GM18873 (cell line): Measurements from ENCODE around the gene RPS6KC1.
"Not testable (repeated sequence)": the region's sequence is repeated elsewhere in the genome, so short reads cannot be mapped to it uniquely, and the experiment has no call there.

Experiments
- ATAC-seq: cut with Tn5 transposase; IDR thresholded peaks from one replicate; pipeline ENCODE4 v1.9.1; 2021; ENCODE audit warnings: mild to moderate bottlenecking, moderate library complexity, moderate number of reproducible peaks; ENCODE audit not compliant: unreplicated experiment, low FRiP score

Gene RPS6KC1

GRCh38 chr1:213138391-213138790, 87.3 kb downstream of the RPS6KC1 start:
- no peak for ATAC-seq

GRCh38 chr1:213138892-213139291, 87.9 kb downstream of the RPS6KC1 start:
- ATAC-seq: no peak

DNA sequence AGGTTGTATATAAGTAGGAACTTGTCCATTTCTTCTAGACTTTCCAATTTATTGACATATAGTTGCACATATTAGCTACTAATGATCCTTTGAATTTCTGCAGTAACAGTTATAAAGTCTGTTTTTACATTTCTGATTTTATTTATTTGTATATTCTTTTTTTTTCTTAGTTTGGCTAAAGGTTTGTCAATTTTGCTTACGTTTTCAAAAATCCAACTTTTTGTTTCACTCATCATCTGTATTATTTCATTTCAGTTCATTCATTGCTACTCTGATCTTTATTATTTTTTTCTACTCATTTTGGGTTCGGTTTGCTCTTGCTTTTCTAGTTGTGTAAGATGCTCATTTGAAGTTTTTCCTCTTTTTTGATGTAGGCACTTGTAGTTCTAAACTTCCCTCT, 97.9 kb downstream of the RPS6KC1 start:
- no peak for ATAC-seq

DNA sequence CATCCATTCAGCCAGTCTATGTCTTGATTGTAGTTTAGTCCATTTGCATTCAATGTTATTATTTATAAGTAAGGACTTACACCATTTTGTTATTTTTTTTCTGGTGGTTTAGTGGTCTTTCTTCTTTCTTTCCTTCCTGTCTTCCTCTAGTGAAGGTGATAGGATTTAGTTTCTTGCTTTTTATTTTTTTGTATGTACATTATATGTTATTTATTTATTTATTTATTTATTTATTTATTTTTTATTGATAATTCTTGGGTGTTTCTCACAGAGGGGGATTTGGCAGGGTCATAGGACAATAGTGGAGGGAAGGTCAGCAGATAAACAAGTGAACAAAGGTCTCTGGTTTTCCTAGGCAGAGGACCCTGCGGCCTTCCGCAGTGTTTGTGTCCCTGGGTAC, 99.0 kb downstream of the RPS6KC1 start:
- not testable (repeated sequence) for ATAC-seq

- ATAC-seq: no peak
Measured at GRCh38 chr1:213154056-213154685, 103.1 kb downstream of the RPS6KC1 start.

GRCh38 chr1:213159376-213159775, 108.3 kb downstream of the RPS6KC1 start:
- no peak for ATAC-seq

GRCh38 chr1:213160442-213160841, 109.4 kb downstream of the RPS6KC1 start:
- ATAC-seq: not testable (repeated sequence)

GRCh38 chr1:213162338-213162737, 111.3 kb downstream of the RPS6KC1 start:
- no peak for ATAC-seq

GRCh38 chr1:213162862-213163261, 111.8 kb downstream of the RPS6KC1 start:
- no peak for ATAC-seq

DNA sequence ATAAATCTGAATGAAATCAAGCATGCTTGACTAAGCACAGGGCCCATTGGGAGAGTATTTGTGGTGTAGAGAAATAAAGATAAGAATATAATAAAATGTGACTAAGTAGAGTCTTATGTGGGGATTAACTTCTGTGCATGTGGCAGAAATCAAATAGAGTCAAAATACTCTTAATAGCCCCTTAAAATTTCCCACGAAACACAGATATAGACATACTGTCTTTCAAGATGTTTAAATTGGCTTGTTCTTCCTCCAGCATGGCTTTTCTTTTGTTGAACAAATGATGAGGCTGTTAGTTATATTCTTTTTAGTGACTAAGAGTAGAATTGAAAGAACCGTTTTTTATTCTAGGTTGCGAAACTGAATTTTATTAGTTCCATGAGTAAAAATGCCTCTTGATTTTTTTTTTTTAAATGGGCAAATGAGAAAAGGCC, 112.3 kb downstream of the RPS6KC1 start:
- ATAC-seq: no peak

DNA sequence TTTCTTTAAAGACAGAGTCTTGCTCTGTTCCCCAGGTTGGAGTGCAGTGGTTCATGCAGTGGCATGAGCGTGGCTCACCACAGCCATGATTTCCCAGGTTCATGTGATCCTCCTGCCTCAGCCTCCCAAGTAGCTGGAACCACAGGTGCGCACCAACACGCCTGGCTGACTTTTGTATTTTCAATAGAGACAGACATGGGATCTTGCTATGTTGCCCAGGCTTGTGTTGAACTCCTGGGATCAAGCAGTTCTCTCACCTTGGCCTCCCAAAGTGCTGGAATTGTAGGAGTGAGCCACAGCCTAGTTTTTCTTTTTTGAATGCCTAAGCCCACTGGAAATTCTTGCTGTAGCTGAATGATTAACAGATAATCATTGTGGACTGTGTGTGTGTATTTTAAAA, 113.5 kb downstream of the RPS6KC1 start:
- no peak for ATAC-seq

DNA sequence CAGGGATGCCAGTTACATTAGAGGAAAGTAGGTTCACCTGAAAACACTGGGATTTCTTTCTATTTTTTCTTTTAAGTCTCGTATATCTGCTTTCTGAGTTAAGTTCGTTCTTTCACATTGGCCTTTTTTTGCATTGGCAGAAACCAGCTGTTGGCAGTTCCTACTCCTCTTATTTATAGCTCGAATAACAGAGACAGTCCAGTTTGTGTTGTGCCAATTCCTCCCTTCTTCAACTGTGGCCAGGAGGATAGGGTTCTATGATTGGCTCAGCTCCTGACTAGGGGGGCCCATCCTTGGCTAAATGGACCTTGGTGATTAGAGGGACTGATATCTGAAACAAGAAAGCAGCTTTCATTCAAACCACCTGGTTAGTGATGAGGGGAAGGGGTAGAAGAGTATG, 115.8 kb downstream of the RPS6KC1 start:
- ATAC-seq: no peak

GRCh38 chr1:213171711-213172110, 120.7 kb downstream of the RPS6KC1 start:
- ATAC-seq: no peak

GRCh38 chr1:213176341-213176740, 125.3 kb downstream of the RPS6KC1 start:
- ATAC-seq: no peak

DNA sequence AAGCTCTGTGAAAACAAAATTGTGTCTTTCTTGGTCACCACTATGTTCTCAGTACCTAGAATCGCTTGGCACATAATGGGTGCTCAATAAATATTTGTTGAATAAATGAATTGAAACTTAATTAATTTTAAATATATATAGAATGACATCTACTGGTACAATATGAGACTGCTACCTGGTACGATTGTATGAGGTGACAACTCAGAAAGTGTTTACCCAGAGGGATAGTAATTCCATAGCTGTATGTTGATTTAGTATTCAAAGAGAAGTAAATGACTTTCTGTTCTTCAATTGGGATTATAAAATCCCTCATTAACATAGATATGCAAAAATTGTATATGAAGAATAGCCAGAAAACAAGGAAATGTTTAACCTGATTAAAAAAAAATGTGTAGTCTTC, 128.7 kb downstream of the RPS6KC1 start:
- no peak for ATAC-seq

- ATAC-seq: no peak
Measured at GRCh38 chr1:213180833-213181232, 129.8 kb downstream of the RPS6KC1 start.

- ATAC-seq: no peak
Measured at GRCh38 chr1:213183036-213183672, 132.1 kb downstream of the RPS6KC1 start.

- no peak for ATAC-seq
Measured at GRCh38 chr1:213186168-213186567, 135.1 kb downstream of the RPS6KC1 start.

DNA sequence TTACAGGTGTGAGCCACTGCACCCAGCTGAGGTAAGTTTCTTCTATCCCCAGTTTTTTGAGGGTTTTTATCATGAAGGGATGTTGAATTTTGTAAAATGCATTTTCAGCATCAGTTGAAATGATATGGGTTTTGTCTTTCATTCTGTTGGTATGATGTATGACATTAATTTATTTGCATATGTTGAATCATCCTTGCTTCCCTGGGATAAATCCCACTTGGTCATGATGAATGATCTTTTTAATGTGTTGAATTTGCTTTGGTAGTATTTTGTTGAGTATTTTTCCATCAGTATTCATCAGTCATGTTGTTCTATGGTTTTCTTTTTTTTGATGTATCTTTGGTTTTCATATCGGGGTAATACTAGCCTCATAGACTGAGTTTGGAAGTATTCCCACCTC, 141.0 kb downstream of the RPS6KC1 start:
- ATAC-seq: no peak

GRCh38 chr1:213194383-213194782, 143.3 kb downstream of the RPS6KC1 start:
- ATAC-seq: no peak

- ATAC-seq: no peak
Measured at GRCh38 chr1:213194855-213195254, 143.8 kb downstream of the RPS6KC1 start.

DNA sequence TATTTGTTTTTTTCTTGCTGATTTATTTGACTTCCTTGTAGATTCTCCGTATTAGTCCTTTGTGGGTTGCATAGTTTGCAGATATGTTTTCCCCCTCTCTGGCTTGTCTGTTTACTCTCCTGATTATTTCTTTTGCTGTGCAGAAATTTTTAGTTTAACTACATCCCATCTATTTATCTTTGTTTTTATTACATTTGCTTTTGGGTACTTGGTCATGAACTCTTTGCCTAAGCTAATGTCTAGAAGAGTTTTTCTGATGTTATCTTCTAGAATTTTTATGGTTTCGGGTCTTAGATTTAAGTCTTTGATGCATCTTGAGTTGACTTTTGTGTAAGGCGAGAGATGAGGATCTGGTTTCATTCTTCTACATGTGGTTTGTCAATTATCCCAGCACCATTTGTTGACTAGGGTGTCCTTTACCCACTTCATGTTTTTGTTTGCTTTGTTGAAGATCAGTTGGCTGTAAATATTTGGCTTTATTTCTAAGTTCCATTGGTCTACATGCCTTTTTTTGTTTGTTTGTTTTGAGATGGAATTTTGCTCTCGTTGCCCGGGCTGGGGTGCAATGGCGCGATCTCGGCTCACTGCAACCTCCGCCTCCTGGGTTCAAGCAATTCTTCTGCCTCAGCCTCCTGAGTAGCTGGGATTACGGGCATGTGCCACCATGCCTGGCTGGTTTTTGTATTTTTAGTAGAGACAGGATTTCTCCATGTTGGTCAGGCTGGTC, 145.4 kb downstream of the RPS6KC1 start:
- ATAC-seq: not testable (repeated sequence)
